DND-41 (cell line): ENCODE data around the gene NPC1L1.

Experiments used
- ATAC-seq: fragments of 200-7000 bp; cut with Tn5 transposase; 3 replicates; pipeline ENCODE4 v1.9.1; 2021; ENCODE audit warnings: low read depth; ENCODE audit not compliant: insufficient read depth
- DNase-seq: peaks from one replicate; pipeline ENCODE4 v3.0.0-alpha.2; 2020
- H2AFZ ChIP-seq: 2 replicates; pipeline ENCODE4 v1.6.0; 2012; ENCODE audit warnings: low read depth, low read length
- H3K27ac ChIP-seq: 2 replicates; pipeline ENCODE4 v1.5.1; 2012; ENCODE audit warnings: low read length, inconsistent platforms
- H3K27me3 ChIP-seq: fragments of 200-600 bp; sonication (generic); 2 replicates; pipeline ENCODE4 v1.6.0; 2012; ENCODE audit warnings: low read length, mild to moderate bottlenecking, inconsistent platforms; ENCODE audit not compliant: insufficient read depth, poor library complexity
- H3K36me3 ChIP-seq: 2 replicates; pipeline ENCODE4 v1.5.1; 2012; ENCODE audit warnings: low read length, inconsistent platforms; ENCODE audit not compliant: insufficient read depth
- H3K4me1 ChIP-seq: 2 replicates; pipeline ENCODE4 v1.5.1; 2012; ENCODE audit warnings: mild to moderate bottlenecking, low read length; ENCODE audit not compliant: insufficient read depth
- H3K4me2 ChIP-seq: 2 replicates; pipeline ENCODE4 v1.6.0; 2012; ENCODE audit warnings: mild to moderate bottlenecking, moderate library complexity, low read length, inconsistent platforms; ENCODE audit not compliant: insufficient read depth
- H3K4me3 ChIP-seq, 2 experiments: fragments of 200-600 bp in 1 of 2; shearing (Covaris generic) in 1 of 2; 2 replicates each; pipeline ENCODE4 v1.5.1; 2012 to 2016; ENCODE audit warnings: inconsistent platforms in 2 of 2, low read length in 2 of 2, mild to moderate bottlenecking in 2 of 2, low read depth in 1 of 2, moderate library complexity in 1 of 2
- H3K79me2 ChIP-seq: 2 replicates; pipeline ENCODE4 v1.6.0; 2012; ENCODE audit warnings: low read length, inconsistent platforms; ENCODE audit not compliant: insufficient read depth
- H3K9ac ChIP-seq: 2 replicates; pipeline ENCODE4 v1.6.0; 2012; ENCODE audit warnings: low read depth, mild to moderate bottlenecking, inconsistent platforms, low read length, moderate library complexity
- H3K9me3 ChIP-seq: 2 replicates; pipeline ENCODE4 v1.5.1; 2012; ENCODE audit warnings: low read length, moderate library complexity, mild to moderate bottlenecking, inconsistent platforms; ENCODE audit not compliant: insufficient read depth, severe bottlenecking
- H4K20me1 ChIP-seq: 2 replicates; pipeline ENCODE4 v1.6.0; 2012; ENCODE audit warnings: low read length; ENCODE audit not compliant: insufficient read depth
- EZH2 ChIP-seq: IDR thresholded peaks from 3 replicates; pipeline ENCODE4 v1.6.1; 2012; ENCODE audit warnings: borderline replicate concordance, low read depth, mild to moderate bottlenecking, moderate library complexity, low read length, inconsistent platforms; ENCODE audit not compliant: severe bottlenecking
- TF ChIP-seq, protein P1 (sequence below): IDR thresholded peaks from 2 replicates; pipeline ENCODE4 v1.5.1; 2012; ENCODE audit warnings: borderline replicate concordance, low read length, moderate library complexity, mild to moderate bottlenecking; ENCODE audit not compliant: poor library complexity, severe bottlenecking; ENCODE audit errors: extremely low read depth

NPC1L1 gene

GRCh38 chr7:44496385-44496784, 44.7 kb downstream of the NPC1L1 start:
- DNase-seq (no peak), ATAC-seq (no peak)
- H3K27ac ChIP-seq: no peak overlapping the region
- no peak overlapping the region for H3K9ac ChIP-seq
- no peaks in the 10 kb centered on the region for H3K9me3 ChIP-seq
- H2AFZ ChIP-seq: no peak overlapping the region
- H3K4me2 ChIP-seq: no peak overlapping the region
- TF ChIP-seq EZH2: no peak
- TF ChIP-seq, protein P1, sequence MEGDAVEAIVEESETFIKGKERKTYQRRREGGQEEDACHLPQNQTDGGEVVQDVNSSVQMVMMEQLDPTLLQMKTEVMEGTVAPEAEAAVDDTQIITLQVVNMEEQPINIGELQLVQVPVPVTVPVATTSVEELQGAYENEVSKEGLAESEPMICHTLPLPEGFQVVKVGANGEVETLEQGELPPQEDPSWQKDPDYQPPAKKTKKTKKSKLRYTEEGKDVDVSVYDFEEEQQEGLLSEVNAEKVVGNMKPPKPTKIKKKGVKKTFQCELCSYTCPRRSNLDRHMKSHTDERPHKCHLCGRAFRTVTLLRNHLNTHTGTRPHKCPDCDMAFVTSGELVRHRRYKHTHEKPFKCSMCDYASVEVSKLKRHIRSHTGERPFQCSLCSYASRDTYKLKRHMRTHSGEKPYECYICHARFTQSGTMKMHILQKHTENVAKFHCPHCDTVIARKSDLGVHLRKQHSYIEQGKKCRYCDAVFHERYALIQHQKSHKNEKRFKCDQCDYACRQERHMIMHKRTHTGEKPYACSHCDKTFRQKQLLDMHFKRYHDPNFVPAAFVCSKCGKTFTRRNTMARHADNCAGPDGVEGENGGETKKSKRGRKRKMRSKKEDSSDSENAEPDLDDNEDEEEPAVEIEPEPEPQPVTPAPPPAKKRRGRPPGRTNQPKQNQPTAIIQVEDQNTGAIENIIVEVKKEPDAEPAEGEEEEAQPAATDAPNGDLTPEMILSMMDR: no peak
- no peaks in the 10 kb centered on the region for H3K36me3 ChIP-seq
- peaks cover 5% of the 10 kb centered on the region for H3K27me3 ChIP-seq
- no peaks in the 10 kb centered on the region for H4K20me1 ChIP-seq
- no peak overlapping the region for H3K4me3 ChIP-seq
- no peaks in the 10 kb centered on the region for H3K79me2 ChIP-seq
- peaks cover 3% of the 10 kb centered on the region for H3K4me1 ChIP-seq

DNA sequence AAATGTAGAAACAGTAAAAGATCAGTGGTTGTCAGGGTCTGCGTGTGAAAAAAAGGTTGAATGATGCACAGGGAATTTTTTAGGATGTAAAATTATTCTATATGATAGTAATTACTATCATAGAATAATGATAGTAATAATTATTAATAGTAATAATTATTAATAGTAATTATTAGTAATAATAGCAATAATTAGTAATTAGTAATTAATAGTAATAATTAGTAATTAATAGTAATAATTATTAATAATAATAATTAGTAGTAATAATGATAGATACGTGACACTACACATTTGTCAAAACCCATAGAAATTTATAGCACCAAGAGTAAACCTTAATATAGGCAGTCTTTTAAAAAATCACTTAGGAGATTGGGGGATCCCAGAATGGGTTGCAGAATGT, 46.2 kb downstream of the NPC1L1 start:
- Histone ChIP-seq H3K4me1 (peaks cover 9% of the 10 kb centered on the region), H3K9me3 (no peaks in the 10 kb centered on the region), H3K4me2 (no peak overlapping the region), H3K9ac (no peak overlapping the region), H3K4me3 (no peak overlapping the region), H3K27ac (no peak overlapping the region), H4K20me1 (no peaks in the 10 kb centered on the region), H3K79me2 (peaks cover 6% of the 10 kb centered on the region), H3K27me3 (no peaks in the 10 kb centered on the region), H3K36me3 (no peaks in the 10 kb centered on the region; the same call in 1 of the 2 replicates), H2AFZ (no peak overlapping the region)
- no peak for DNase-seq
- ATAC-seq: no peak
- TF ChIP-seq, protein P1: no peak
- TF ChIP-seq EZH2: no peak

- H3K36me3 ChIP-seq: no peaks in the 10 kb centered on the region; the same call in 1 of the 2 replicates
- H4K20me1 ChIP-seq: no peaks in the 10 kb centered on the region
- no peak for TF ChIP-seq EZH2
- TF ChIP-seq, protein P1: no peak
- peak overlapping the region; percentile 89 for H3K9ac ChIP-seq
- peak overlapping the region; percentile 95 for H2AFZ ChIP-seq
- H3K27me3 ChIP-seq: no peaks in the 10 kb centered on the region
- peak overlapping the region; percentile 73 to 79; a peak in 3 of 4 replicates for H3K4me3 ChIP-seq
- H3K27ac ChIP-seq: peak overlapping the region; percentile 89
- peaks cover 36% of the 10 kb centered on the region for H3K79me2 ChIP-seq
- H3K4me1 ChIP-seq: peaks cover 27% of the 10 kb centered on the region
- H3K4me2 ChIP-seq: peak overlapping the region; percentile 92
- no peaks in the 10 kb centered on the region for H3K9me3 ChIP-seq
- DNase-seq: no peak
- ATAC-seq: no peak
Observed at GRCh38 chr7:44491229-44491628, 49.9 kb downstream of the NPC1L1 start.
